Measurements from ENCODE around the gene ARHGEF25.
A peak's percentile ranks its signal among the peaks of the same experiment; 100 is the strongest.

The ARHGEF25 gene

DNA sequence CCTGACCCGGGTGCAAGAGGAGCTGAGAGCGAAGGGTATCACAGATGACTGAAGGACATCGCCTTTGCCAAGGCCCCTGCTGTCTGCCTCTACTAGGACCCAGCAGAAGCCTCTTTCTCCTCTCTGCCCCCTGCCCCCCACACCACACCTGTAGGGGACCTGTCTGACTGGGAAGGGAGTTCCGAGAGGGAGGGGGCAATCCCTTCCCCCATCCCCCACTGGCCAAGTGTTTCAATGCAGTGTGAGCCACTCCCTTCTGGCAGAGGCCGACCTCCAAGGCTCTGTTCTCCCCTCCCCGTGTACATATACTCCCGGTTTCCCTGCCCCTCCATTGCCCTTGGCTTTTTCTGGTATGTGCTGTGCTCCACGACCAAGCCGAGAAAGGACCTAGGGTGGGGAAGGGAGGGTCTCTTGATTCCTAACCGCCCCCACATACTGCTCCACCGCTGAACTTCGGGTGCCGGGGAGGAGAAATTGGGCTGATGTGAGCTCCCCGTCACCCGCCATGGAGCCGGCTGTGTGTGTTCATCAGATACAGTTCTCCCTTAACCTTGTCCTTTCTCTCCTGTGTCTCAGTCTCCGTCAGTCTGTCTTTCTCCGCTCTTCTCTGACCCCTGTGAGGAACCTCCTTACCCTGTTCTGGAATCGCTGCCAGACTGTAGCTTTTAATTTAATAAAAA lies 2.0 kb upstream of the ARHGEF25 start:
- TF ChIP-seq, protein P1, sequence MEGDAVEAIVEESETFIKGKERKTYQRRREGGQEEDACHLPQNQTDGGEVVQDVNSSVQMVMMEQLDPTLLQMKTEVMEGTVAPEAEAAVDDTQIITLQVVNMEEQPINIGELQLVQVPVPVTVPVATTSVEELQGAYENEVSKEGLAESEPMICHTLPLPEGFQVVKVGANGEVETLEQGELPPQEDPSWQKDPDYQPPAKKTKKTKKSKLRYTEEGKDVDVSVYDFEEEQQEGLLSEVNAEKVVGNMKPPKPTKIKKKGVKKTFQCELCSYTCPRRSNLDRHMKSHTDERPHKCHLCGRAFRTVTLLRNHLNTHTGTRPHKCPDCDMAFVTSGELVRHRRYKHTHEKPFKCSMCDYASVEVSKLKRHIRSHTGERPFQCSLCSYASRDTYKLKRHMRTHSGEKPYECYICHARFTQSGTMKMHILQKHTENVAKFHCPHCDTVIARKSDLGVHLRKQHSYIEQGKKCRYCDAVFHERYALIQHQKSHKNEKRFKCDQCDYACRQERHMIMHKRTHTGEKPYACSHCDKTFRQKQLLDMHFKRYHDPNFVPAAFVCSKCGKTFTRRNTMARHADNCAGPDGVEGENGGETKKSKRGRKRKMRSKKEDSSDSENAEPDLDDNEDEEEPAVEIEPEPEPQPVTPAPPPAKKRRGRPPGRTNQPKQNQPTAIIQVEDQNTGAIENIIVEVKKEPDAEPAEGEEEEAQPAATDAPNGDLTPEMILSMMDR (IDR thresholded peaks at IDR 0.05; ENCODE audit: insufficient read depth, low read depth, low read length, missing control alignments): no peak
- H3K4me3 ChIP-seq (ENCODE audit: low read length): no peak overlapping the region

DNA sequence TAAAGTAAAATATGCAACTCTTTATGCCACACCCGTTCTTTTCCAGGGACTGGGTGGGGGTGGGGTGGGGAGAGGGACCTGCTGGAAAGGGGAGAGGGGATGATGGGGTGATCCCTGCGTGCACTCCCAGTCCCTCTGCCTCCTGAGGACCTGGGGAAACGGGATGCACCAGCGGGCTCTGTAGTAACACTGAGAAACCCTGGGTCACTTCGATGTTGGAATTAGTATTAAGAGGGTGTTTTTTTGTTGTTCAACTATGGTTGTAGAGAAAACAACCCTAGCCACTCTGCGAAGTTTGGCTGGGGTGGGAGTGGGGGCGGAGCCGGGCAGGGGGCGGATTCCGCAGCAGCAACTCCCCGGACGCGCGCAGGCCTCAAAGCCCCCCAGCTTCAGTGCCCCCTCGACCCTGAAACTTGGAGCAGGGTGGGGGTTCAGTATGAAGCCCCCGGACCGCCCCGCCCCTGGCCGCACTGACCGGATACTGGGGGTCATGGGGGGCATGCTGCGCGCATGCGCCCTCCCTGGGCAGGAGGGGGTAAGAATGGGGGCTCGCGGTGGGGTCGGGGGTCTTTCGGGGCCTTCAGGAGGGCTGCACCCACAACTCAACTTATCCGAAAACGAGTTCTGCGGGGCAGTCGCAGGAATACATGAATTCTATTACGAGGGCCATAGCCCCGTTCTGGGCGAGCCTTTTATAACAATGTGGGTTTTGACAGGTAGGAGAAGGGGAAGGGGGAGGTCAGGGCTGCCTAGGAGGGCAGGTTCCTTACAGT lies 1.3 kb upstream of the ARHGEF25 start:
- TF ChIP-seq, protein P1 (IDR thresholded peaks at IDR 0.05; ENCODE audit: insufficient read depth, low read depth, low read length, missing control alignments): no peak
- no peak for DNase-seq (ENCODE audit: low read depth)
- no peak overlapping the region for H3K4me3 ChIP-seq (ENCODE audit: low read length)

More for the DNA sequence above, 2.0 kb upstream of the ARHGEF25 start:
- DNase-seq (ENCODE audit: low read depth): no peak

- TF ChIP-seq, protein P1 (IDR thresholded peaks at IDR 0.05; ENCODE audit: insufficient read depth, low read depth, low read length, missing control alignments): no peak
These were observed 604 bp upstream of the ARHGEF25 start for GRCh38 chr12:57610554-57611107.

GRCh38 chr12:57611827-57612710 lies 834 bp downstream of the ARHGEF25 start:
- H3K4me3 ChIP-seq (ENCODE audit: low read length): no peak overlapping the region
- DNase-seq (ENCODE audit: low read depth): no peak
- TF ChIP-seq, protein P1 (IDR thresholded peaks at IDR 0.05; ENCODE audit: insufficient read depth, low read depth, low read length, missing control alignments): no peak

More at GRCh38 chr12:57610554-57611107, 604 bp upstream of the ARHGEF25 start:
- H3K4me3 ChIP-seq (ENCODE audit: low read length): peak overlapping the region; percentile 41
- DNase-seq (ENCODE audit: low read depth): no peak

DNA sequence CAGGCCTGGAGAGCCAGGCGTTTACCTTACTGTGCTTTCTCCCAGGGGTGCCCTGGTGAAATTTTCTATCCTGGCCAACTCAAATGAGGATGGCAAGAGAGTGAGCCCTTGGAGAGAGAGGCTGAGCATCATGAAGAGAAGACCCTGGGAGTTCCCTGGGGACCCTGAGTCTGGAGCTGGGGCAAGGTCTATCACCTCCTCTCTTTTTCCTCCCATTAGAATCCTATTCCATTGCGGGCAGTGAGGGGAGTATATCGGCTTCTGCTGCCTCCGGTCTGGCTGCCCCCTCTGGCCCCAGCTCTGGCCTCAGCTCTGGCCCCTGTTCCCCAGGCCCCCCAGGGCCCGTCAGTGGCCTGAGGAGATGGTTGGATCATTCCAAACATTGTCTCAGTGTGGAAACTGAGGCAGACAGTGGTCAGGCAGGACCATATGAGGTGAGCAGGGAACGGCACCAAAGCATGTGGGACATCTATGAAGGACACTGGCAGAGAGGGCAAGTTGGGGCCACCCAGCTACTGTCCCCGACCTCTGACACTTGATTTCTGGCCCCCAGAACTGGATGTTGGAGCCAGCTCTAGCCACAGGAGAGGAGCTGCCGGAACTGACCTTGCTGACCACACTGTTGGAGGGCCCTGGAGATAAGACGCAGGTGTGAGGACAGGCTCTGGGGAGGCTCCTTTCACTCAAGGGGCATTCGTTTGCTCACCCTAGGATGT lies 1.6 kb downstream of the ARHGEF25 start:
- H3K4me3 ChIP-seq (ENCODE audit: low read length): no peak overlapping the region
- no peak for DNase-seq (ENCODE audit: low read depth)
- TF ChIP-seq, protein P1 (IDR thresholded peaks at IDR 0.05; ENCODE audit: insufficient read depth, low read depth, low read length, missing control alignments): no peak
